Measurements from ENCODE around the gene LDAH.

LDAH gene

GRCh38 chr2:20702563-20702962, 120.3 kb downstream of the LDAH start:
- H3K4me3 ChIP-seq (ENCODE audit: low read depth in 1 of 2, low read length in 2 of 2): no peak overlapping the region
- no peak for ATAC-seq (ENCODE audit: insufficient read depth, low read depth)
- no peak overlapping the region for H3K27ac ChIP-seq (ENCODE audit: low read length)
- no peaks in the 10 kb centered on the region for H3K4me1 ChIP-seq (ENCODE audit: insufficient read depth, low read length)
- H3K27me3 ChIP-seq (ENCODE audit: insufficient read depth, low read length, poor library complexity): no peaks in the 10 kb centered on the region
- H3K9me3 ChIP-seq (ENCODE audit: insufficient read depth, low read length, severe bottlenecking): no peaks in the 10 kb centered on the region
- H3K9ac ChIP-seq (ENCODE audit: low read depth, low read length): no peak overlapping the region
- H2AFZ ChIP-seq (ENCODE audit: low read depth, low read length): no peak overlapping the region
- no peak for TF ChIP-seq EZH2 (IDR thresholded peaks at IDR 0.05; ENCODE audit: borderline replicate concordance, low read depth, low read length, severe bottlenecking)
- TF ChIP-seq, protein P1, sequence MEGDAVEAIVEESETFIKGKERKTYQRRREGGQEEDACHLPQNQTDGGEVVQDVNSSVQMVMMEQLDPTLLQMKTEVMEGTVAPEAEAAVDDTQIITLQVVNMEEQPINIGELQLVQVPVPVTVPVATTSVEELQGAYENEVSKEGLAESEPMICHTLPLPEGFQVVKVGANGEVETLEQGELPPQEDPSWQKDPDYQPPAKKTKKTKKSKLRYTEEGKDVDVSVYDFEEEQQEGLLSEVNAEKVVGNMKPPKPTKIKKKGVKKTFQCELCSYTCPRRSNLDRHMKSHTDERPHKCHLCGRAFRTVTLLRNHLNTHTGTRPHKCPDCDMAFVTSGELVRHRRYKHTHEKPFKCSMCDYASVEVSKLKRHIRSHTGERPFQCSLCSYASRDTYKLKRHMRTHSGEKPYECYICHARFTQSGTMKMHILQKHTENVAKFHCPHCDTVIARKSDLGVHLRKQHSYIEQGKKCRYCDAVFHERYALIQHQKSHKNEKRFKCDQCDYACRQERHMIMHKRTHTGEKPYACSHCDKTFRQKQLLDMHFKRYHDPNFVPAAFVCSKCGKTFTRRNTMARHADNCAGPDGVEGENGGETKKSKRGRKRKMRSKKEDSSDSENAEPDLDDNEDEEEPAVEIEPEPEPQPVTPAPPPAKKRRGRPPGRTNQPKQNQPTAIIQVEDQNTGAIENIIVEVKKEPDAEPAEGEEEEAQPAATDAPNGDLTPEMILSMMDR (IDR thresholded peaks at IDR 0.05; ENCODE audit: borderline replicate concordance, extremely low read depth, low read length, poor library complexity, severe bottlenecking): no peak
- no peak overlapping the region for H3K4me2 ChIP-seq (ENCODE audit: insufficient read depth, low read length)
- H4K20me1 ChIP-seq (ENCODE audit: insufficient read depth, low read length): no peaks in the 10 kb centered on the region
- H3K79me2 ChIP-seq (ENCODE audit: insufficient read depth, low read length): no peaks in the 10 kb centered on the region
- DNase-seq: no peak
- H3K36me3 ChIP-seq (ENCODE audit: insufficient read depth, low read length): no peaks in the 10 kb centered on the region

GRCh38 chr2:20698916-20699613, 123.8 kb downstream of the LDAH start:
- H3K4me2 ChIP-seq (ENCODE audit: insufficient read depth, low read length): no peak overlapping the region
- no peak for DNase-seq
- 0 out of 2 replicates have a peak, but pooled peaks cover 3% of the 10 kb centered on the region for H3K36me3 ChIP-seq (ENCODE audit: insufficient read depth, low read length)
- no peak overlapping the region for H2AFZ ChIP-seq (ENCODE audit: low read depth, low read length)
- H3K27me3 ChIP-seq (ENCODE audit: insufficient read depth, low read length, poor library complexity): no peaks in the 10 kb centered on the region
- no peaks in the 10 kb centered on the region for H3K9me3 ChIP-seq (ENCODE audit: insufficient read depth, low read length, severe bottlenecking)
- no peak overlapping the region for H3K9ac ChIP-seq (ENCODE audit: low read depth, low read length)
- H4K20me1 ChIP-seq (ENCODE audit: insufficient read depth, low read length): no peaks in the 10 kb centered on the region
- TF ChIP-seq EZH2 (IDR thresholded peaks at IDR 0.05; ENCODE audit: borderline replicate concordance, low read depth, low read length, severe bottlenecking): no peak
- TF ChIP-seq, protein P1 (IDR thresholded peaks at IDR 0.05; ENCODE audit: borderline replicate concordance, extremely low read depth, low read length, poor library complexity, severe bottlenecking): no peak
- ATAC-seq (ENCODE audit: insufficient read depth, low read depth): no peak
- no peak overlapping the region for H3K4me3 ChIP-seq (ENCODE audit: low read depth in 1 of 2, low read length in 2 of 2)
- H3K4me1 ChIP-seq (ENCODE audit: insufficient read depth, low read length): no peaks in the 10 kb centered on the region
- no peak overlapping the region for H3K27ac ChIP-seq (ENCODE audit: low read length)
- H3K79me2 ChIP-seq (ENCODE audit: insufficient read depth, low read length): no peaks in the 10 kb centered on the region

- TF ChIP-seq EZH2 (IDR thresholded peaks at IDR 0.05; ENCODE audit: borderline replicate concordance, low read depth, low read length, severe bottlenecking): no peak
- TF ChIP-seq, protein P1 (IDR thresholded peaks at IDR 0.05; ENCODE audit: borderline replicate concordance, extremely low read depth, low read length, poor library complexity, severe bottlenecking): no peak
- Histone ChIP-seq H3K4me3 (ENCODE audit: low read depth in 1 of 2, low read length in 2 of 2) (no peak overlapping the region), H3K36me3 (ENCODE audit: insufficient read depth, low read length) (peaks cover 3% of the 10 kb centered on the region; the same call in 1 of the 2 replicates), H3K9me3 (ENCODE audit: insufficient read depth, low read length, severe bottlenecking) (no peaks in the 10 kb centered on the region), H3K4me1 (ENCODE audit: insufficient read depth, low read length) (no peaks in the 10 kb centered on the region), H3K79me2 (ENCODE audit: insufficient read depth, low read length) (no peaks in the 10 kb centered on the region), H3K27me3 (ENCODE audit: insufficient read depth, low read length, poor library complexity) (no peaks in the 10 kb centered on the region), H2AFZ (ENCODE audit: low read depth, low read length) (no peak overlapping the region), H3K4me2 (ENCODE audit: insufficient read depth, low read length) (no peak overlapping the region), H4K20me1 (ENCODE audit: insufficient read depth, low read length) (no peaks in the 10 kb centered on the region), H3K27ac (ENCODE audit: low read length) (no peak overlapping the region), H3K9ac (ENCODE audit: low read depth, low read length) (no peak overlapping the region)
- DNase-seq: no peak
- no peak for ATAC-seq (ENCODE audit: insufficient read depth, low read depth)
Measured at GRCh38 chr2:20697322-20697934, 125.5 kb downstream of the LDAH start.

Measured in DND-41 (cell line).